ENCODE data around the gene ZNF227.
"Not testable (repeated sequence)": the region's sequence is repeated elsewhere in the genome, so short reads cannot be mapped to it uniquely, and the experiment has no call there.

GRCh38 chr19:44220761-44221160, 8.4 kb downstream of the ZNF227 start:
- TF ChIP-seq CTCF, POLR2A (IDR thresholded peaks at IDR 0.05): not testable (repeated sequence)

Measured in esophagus squamous epithelium (tissue), 4 donors.